Measurements from ENCODE around the gene SLC30A9. TPM values are rescaled to one million over a fixed set of nuclear protein-coding genes. Genes with fewer than 3 reads are reported as not detected.

Gene SLC30A9
- total and polyA plus RNA-seq, 10 of the 15 experiments (the other 5 are each of a cell fraction or from before 2014, with no cell fraction given), result 12.1 to 75.9 (median 46.6) TPM

DNA sequence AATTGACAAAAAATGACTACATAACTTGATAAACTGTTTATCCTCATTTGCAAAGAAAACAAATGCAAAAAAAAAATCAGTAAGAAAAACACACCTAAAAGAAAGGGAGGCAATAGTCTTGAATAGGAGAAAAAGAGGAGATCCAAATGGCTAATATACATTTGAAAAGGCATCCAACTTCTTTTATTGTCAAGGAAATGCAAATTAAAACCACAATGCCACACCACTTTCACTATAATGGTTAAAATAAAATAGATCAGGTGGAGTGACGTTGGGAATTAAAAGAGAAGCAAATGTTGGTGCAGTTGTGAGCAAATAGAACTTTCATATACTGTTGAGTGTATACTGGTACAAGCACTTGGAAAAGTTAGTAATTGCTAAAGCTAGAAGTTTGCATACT is 5.2 kb upstream of the SLC30A9 start:
- CTCF ChIA-PET, result no interaction called here
- Histone ChIP-seq H3K27me3 (replicated peaks in 1 of 2; ENCODE audit: control insufficient read depth in 2 of 2, insufficient read depth in 2 of 2, low read length in 1 of 2) (no peaks in the 10 kb centered on the region), H4K20me1 (ENCODE audit: control insufficient read depth, insufficient read depth) (no peaks in the 10 kb centered on the region), H3K9ac (ENCODE audit: control insufficient read depth, insufficient read depth, low read length) (no peak overlapping the region), H3K4me1 (ENCODE audit: control insufficient read depth, insufficient read depth, low read length) (no peaks in the 10 kb centered on the region), H3K27ac (ENCODE audit: control insufficient read depth, insufficient read depth) (no peak overlapping the region), H3K36me3 (ENCODE audit: control insufficient read depth in 2 of 2, insufficient read depth in 2 of 2, low read length in 1 of 2) (no peaks in the 10 kb centered on the region), H3K4me3 (no peak overlapping the region), H3K9me3 (replicated peaks; ENCODE audit: control insufficient read depth, insufficient read depth, low read length) (no peaks in the 10 kb centered on the region), H3K4me2 (ENCODE audit: control insufficient read depth, insufficient read depth) (no peak overlapping the region), H3K79me2 (ENCODE audit: control insufficient read depth, insufficient read depth, low read length) (peaks cover 5% of the 10 kb centered on the region), H2AFZ (ENCODE audit: control insufficient read depth, low read depth, low read length) (no peak overlapping the region)
- in situ Hi-C loops (cut with MboI) (no loop called here), intact Hi-C loops (cut with micrococcal nuclease; ENCODE audit: unreplicated experiment) (no loop called here)
- SMC1A ChIA-PET (ENCODE audit: uncharacterized antibody, unreplicated experiment), result interaction anchor here (0.9 kb wide), 1 partner anchor 16 kb away, joined by 3 read pairs; no protein-coding TSS in a partner anchor
- POLR2A ChIA-PET, result no interaction called here
- TF ChIP-seq, protein P1, sequence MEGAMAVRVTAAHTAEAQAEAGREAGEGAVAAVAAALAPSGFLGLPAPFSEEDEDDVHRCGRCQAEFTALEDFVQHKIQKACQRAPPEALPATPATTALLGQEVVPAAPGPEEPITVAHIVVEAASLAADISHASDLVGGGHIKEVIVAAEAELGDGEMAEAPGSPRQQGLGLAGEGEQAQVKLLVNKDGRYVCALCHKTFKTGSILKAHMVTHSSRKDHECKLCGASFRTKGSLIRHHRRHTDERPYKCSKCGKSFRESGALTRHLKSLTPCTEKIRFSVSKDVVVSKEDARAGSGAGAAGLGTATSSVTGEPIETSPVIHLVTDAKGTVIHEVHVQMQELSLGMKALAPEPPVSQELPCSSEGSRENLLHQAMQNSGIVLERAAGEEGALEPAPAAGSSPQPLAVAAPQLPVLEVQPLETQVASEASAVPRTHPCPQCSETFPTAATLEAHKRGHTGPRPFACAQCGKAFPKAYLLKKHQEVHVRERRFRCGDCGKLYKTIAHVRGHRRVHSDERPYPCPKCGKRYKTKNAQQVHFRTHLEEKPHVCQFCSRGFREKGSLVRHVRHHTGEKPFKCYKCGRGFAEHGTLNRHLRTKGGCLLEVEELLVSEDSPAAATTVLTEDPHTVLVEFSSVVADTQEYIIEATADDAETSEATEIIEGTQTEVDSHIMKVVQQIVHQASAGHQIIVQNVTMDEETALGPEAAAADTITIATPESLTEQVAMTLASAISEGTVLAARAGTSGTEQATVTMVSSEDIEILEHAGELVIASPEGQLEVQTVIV (IDR thresholded peaks at IDR 0.05; ENCODE audit: borderline replicate concordance, partially characterized antibody), result no peak
- TF ChIP-seq, protein P2, sequence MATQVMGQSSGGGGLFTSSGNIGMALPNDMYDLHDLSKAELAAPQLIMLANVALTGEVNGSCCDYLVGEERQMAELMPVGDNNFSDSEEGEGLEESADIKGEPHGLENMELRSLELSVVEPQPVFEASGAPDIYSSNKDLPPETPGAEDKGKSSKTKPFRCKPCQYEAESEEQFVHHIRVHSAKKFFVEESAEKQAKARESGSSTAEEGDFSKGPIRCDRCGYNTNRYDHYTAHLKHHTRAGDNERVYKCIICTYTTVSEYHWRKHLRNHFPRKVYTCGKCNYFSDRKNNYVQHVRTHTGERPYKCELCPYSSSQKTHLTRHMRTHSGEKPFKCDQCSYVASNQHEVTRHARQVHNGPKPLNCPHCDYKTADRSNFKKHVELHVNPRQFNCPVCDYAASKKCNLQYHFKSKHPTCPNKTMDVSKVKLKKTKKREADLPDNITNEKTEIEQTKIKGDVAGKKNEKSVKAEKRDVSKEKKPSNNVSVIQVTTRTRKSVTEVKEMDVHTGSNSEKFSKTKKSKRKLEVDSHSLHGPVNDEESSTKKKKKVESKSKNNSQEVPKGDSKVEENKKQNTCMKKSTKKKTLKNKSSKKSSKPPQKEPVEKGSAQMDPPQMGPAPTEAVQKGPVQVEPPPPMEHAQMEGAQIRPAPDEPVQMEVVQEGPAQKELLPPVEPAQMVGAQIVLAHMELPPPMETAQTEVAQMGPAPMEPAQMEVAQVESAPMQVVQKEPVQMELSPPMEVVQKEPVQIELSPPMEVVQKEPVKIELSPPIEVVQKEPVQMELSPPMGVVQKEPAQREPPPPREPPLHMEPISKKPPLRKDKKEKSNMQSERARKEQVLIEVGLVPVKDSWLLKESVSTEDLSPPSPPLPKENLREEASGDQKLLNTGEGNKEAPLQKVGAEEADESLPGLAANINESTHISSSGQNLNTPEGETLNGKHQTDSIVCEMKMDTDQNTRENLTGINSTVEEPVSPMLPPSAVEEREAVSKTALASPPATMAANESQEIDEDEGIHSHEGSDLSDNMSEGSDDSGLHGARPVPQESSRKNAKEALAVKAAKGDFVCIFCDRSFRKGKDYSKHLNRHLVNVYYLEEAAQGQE (IDR thresholded peaks at IDR 0.05; ENCODE audit: low read depth, low read length), result no peak
- TF ChIP-seq ASH2L (IDR thresholded peaks at IDR 0.05; ENCODE audit: borderline replicate concordance, low read depth), result no peak
- TF ChIP-seq SMAD1 (IDR thresholded peaks at IDR 0.05; ENCODE audit: low read depth, partially characterized antibody), result no peak
- no peak for TF ChIP-seq GABPA (IDR thresholded peaks at IDR 0.05; ENCODE audit: low read depth)
- TF ChIP-seq SREBF1 (IDR thresholded peaks at IDR 0.05; ENCODE audit: low read length), result no peak
- TF ChIP-seq MYB (IDR thresholded peaks at IDR 0.05; ENCODE audit: borderline replicate concordance, low read depth, low read length), result no peak
- TF ChIP-seq RCOR1 (conservative IDR thresholded peaks at IDR 0.05; ENCODE audit: low read depth, low read length), result no peak
- no peak for TF ChIP-seq FOS (IDR thresholded peaks at IDR 0.05; ENCODE audit: borderline replicate concordance, extremely low read depth, insufficient read length)
- no peak for TF ChIP-seq SMC3 (IDR thresholded peaks at IDR 0.05; ENCODE audit: borderline replicate concordance, low read length)
- TF ChIP-seq EP300 (IDR thresholded peaks at IDR 0.05; ENCODE audit: borderline replicate concordance in 1 of 2, control insufficient read depth in 1 of 2, low read depth in 2 of 2, low read length in 2 of 2), result no peak
- no peak for TF ChIP-seq CEBPB (IDR thresholded peaks at IDR 0.05; ENCODE audit: borderline replicate concordance in 1 of 2, low read depth in 2 of 2, low read length in 2 of 2)
- TF ChIP-seq RUNX3 (IDR thresholded peaks at IDR 0.05; ENCODE audit: low read length), result no peak
- no peak for FAIRE-seq
- no TSS peak for BruUV-seq (replicated peaks)
- DNase-seq (ENCODE audit: low read depth, low spot score), result no peak
- ATAC-seq, result no peak
- WGBS (ENCODE audit: insufficient coverage, insufficient replicate concordance, low lambda C conversion rate, missing lambda C conversion rate), result 3% methylated on average over 1 of the region's 1 CpG
- RAD21 ChIA-PET (ENCODE audit: unreplicated experiment), result no interaction called here
